SU-DHL-6 (cell line): ENCODE measurements around the gene COL4A1.

Experiments
- EZH2phosphoT487 ChIP-seq: fragments of 200-600 bp; sonication (generic), shearing (Covaris generic); conservative IDR thresholded peaks from 2 replicates; pipeline ENCODE4 v1.6.1; 2018; ENCODE audit warnings: mild to moderate bottlenecking, antibody characterized with exemption, low read length, moderate library complexity, mixed read lengths
- TF ChIP-seq, protein P1 (sequence below): fragments of 200-600 bp; sonication (generic); IDR thresholded peaks from one replicate; pipeline ENCODE4 v1.5.1; 2017; ENCODE audit warnings: antibody characterized with exemption, mild to moderate bottlenecking, low read length, moderate library complexity; ENCODE audit not compliant: insufficient read depth, poor library complexity, severe bottlenecking

- TF ChIP-seq, protein P1, sequence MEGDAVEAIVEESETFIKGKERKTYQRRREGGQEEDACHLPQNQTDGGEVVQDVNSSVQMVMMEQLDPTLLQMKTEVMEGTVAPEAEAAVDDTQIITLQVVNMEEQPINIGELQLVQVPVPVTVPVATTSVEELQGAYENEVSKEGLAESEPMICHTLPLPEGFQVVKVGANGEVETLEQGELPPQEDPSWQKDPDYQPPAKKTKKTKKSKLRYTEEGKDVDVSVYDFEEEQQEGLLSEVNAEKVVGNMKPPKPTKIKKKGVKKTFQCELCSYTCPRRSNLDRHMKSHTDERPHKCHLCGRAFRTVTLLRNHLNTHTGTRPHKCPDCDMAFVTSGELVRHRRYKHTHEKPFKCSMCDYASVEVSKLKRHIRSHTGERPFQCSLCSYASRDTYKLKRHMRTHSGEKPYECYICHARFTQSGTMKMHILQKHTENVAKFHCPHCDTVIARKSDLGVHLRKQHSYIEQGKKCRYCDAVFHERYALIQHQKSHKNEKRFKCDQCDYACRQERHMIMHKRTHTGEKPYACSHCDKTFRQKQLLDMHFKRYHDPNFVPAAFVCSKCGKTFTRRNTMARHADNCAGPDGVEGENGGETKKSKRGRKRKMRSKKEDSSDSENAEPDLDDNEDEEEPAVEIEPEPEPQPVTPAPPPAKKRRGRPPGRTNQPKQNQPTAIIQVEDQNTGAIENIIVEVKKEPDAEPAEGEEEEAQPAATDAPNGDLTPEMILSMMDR, result no peak
- no peak for TF ChIP-seq EZH2phosphoT487
These were observed 82.4 kb downstream of the COL4A1 start for GRCh38 chr13:110224519-110224918.
